Measurements from ENCODE around the gene MYLIP.

MYLIP gene

GRCh38 chr6:16130437-16130891, 1.6 kb downstream of the MYLIP start:
- H3K4me3 ChIP-seq (ENCODE audit: low read depth, low read length) = peak overlapping the region; percentile 89
- TF ChIP-seq CTCF (IDR thresholded peaks at IDR 0.05; ENCODE audit: borderline replicate concordance, insufficient read depth, low read depth, low read length) = no peak

- H3K4me3 ChIP-seq (ENCODE audit: low read depth, low read length) = peak overlapping the region; percentile 89
- TF ChIP-seq CTCF (IDR thresholded peaks at IDR 0.05; ENCODE audit: borderline replicate concordance, insufficient read depth, low read depth, low read length) = no peak
Observed at GRCh38 chr6:16130932-16131387, 2.1 kb downstream of the MYLIP start.

GRCh38 chr6:16132909-16133308, 4.0 kb downstream of the MYLIP start:
- no peak for TF ChIP-seq CTCF (IDR thresholded peaks at IDR 0.05; ENCODE audit: borderline replicate concordance, insufficient read depth, low read depth, low read length)

GRCh38 chr6:16134430-16134829, 5.5 kb downstream of the MYLIP start:
- H3K4me3 ChIP-seq (ENCODE audit: low read depth, low read length) = no peak overlapping the region

More at GRCh38 chr6:16132909-16133308, 4.0 kb downstream of the MYLIP start:
- H3K4me3 ChIP-seq (ENCODE audit: low read depth, low read length) = no peak overlapping the region

GRCh38 chr6:16135066-16135465, 6.2 kb downstream of the MYLIP start:
- H3K4me3 ChIP-seq (ENCODE audit: low read depth, low read length) = no peak overlapping the region
- TF ChIP-seq CTCF (IDR thresholded peaks at IDR 0.05; ENCODE audit: borderline replicate concordance, insufficient read depth, low read depth, low read length) = no peak

More at GRCh38 chr6:16134430-16134829, 5.5 kb downstream of the MYLIP start:
- TF ChIP-seq CTCF (IDR thresholded peaks at IDR 0.05; ENCODE audit: borderline replicate concordance, insufficient read depth, low read depth, low read length) = no peak

GRCh38 chr6:16136091-16136490, 7.2 kb downstream of the MYLIP start:
- no peak overlapping the region for H3K4me3 ChIP-seq (ENCODE audit: low read depth, low read length)
- TF ChIP-seq CTCF (IDR thresholded peaks at IDR 0.05; ENCODE audit: borderline replicate concordance, insufficient read depth, low read depth, low read length) = no peak

- TF ChIP-seq CTCF (IDR thresholded peaks at IDR 0.05; ENCODE audit: borderline replicate concordance, insufficient read depth, low read depth, low read length) = no peak
- H3K4me3 ChIP-seq (ENCODE audit: low read depth, low read length) = no peak overlapping the region
Observed at GRCh38 chr6:16136621-16137450, 8.0 kb downstream of the MYLIP start.
